ENCODE measurements around the gene NATD1.

NATD1 gene

GRCh38 chr17:21291357-21291756 lies 38.1 kb upstream of the NATD1 start:
- peaks cover 38% of the 10 kb centered on the region for H3K79me2 ChIP-seq (ENCODE audit: control insufficient read depth, insufficient read depth, low read length)
- H3K27me3 ChIP-seq (ENCODE audit: insufficient read depth, low read length, poor library complexity), result no peaks in the 10 kb centered on the region
- H3K4ac ChIP-seq (ENCODE audit: low read depth, low read length), result no peak overlapping the region
- no peak overlapping the region for H2BK15ac ChIP-seq (replicated peaks; ENCODE audit: low read depth)
- no peak overlapping the region for H2BK120ac ChIP-seq (ENCODE audit: low read depth, low read length)
- no peak overlapping the region for H3K23ac ChIP-seq (ENCODE audit: low read length)
- no peak overlapping the region for H3K18ac ChIP-seq (ENCODE audit: low read length)
- WGBS (ENCODE audit: extremely low coverage, insufficient coverage, low lambda C conversion rate), result no CpG with 5 or more reads among the region's 10 CpGs
- no peak for DNase-seq
- H4K5ac ChIP-seq (ENCODE audit: low read length), result no peak overlapping the region
- no peak overlapping the region for H3K4me2 ChIP-seq (ENCODE audit: low read length)
- no peak overlapping the region for H3K4me3 ChIP-seq (ENCODE audit: low read length)
- no peak overlapping the region for H2BK5ac ChIP-seq (ENCODE audit: low read length)
- no peaks in the 10 kb centered on the region for H3K36me3 ChIP-seq (ENCODE audit: control insufficient read depth, insufficient read depth, low read length)
- H4K8ac ChIP-seq (ENCODE audit: low read depth, low read length), result no peak overlapping the region
- H3K27ac ChIP-seq (ENCODE audit: low read depth, low read length), result no peak overlapping the region
- H3K79me1 ChIP-seq (ENCODE audit: low read length), result peaks cover 45% of the 10 kb centered on the region
- H3K4me1 ChIP-seq (ENCODE audit: control insufficient read depth, low read depth, low read length), result peaks cover 3% of the 10 kb centered on the region
- H3K9ac ChIP-seq (ENCODE audit: low read length), result no peak overlapping the region
- H3K56ac ChIP-seq (ENCODE audit: low read length), result no peak overlapping the region
- no peak overlapping the region for H2AK5ac ChIP-seq (ENCODE audit: low read length)

GRCh38 chr17:21289902-21290571 lies 36.8 kb upstream of the NATD1 start:
- H2BK120ac ChIP-seq (ENCODE audit: low read depth, low read length), result no peak overlapping the region
- H2BK5ac ChIP-seq (ENCODE audit: low read length), result no peak overlapping the region
- H3K79me2 ChIP-seq (ENCODE audit: control insufficient read depth, insufficient read depth, low read length), result peaks cover 49% of the 10 kb centered on the region
- H3K18ac ChIP-seq (ENCODE audit: low read length), result no peak overlapping the region
- H3K23ac ChIP-seq (ENCODE audit: low read length), result no peak overlapping the region
- H3K79me1 ChIP-seq (ENCODE audit: low read length), result peaks cover 53% of the 10 kb centered on the region
- no peak overlapping the region for H3K9ac ChIP-seq (ENCODE audit: low read length)
- no peaks in the 10 kb centered on the region for H3K36me3 ChIP-seq (ENCODE audit: control insufficient read depth, insufficient read depth, low read length)
- no CpG with 5 or more reads among the region's 18 CpGs for WGBS (ENCODE audit: extremely low coverage, insufficient coverage, low lambda C conversion rate)
- no peak overlapping the region for H3K56ac ChIP-seq (ENCODE audit: low read length)
- no peak overlapping the region for H3K4me2 ChIP-seq (ENCODE audit: low read length)
- no peak for DNase-seq
- H4K8ac ChIP-seq (ENCODE audit: low read depth, low read length), result no peak overlapping the region
- H4K5ac ChIP-seq (ENCODE audit: low read length), result no peak overlapping the region
- no peak overlapping the region for H2AK5ac ChIP-seq (ENCODE audit: low read length)
- no peak overlapping the region for H3K27ac ChIP-seq (ENCODE audit: low read depth, low read length)
- H2BK15ac ChIP-seq (replicated peaks; ENCODE audit: low read depth), result no peak overlapping the region
- H3K4me1 ChIP-seq (ENCODE audit: control insufficient read depth, low read depth, low read length), result peaks cover 6% of the 10 kb centered on the region
- no peak overlapping the region for H3K4me3 ChIP-seq (ENCODE audit: low read length)
- H3K27me3 ChIP-seq (ENCODE audit: insufficient read depth, low read length, poor library complexity), result no peaks in the 10 kb centered on the region
- H3K4ac ChIP-seq (ENCODE audit: low read depth, low read length), result no peak overlapping the region

GRCh38 chr17:21289175-21289901 lies 36.1 kb upstream of the NATD1 start:
- H3K4me3 ChIP-seq (ENCODE audit: low read length), result no peak overlapping the region

DNA sequence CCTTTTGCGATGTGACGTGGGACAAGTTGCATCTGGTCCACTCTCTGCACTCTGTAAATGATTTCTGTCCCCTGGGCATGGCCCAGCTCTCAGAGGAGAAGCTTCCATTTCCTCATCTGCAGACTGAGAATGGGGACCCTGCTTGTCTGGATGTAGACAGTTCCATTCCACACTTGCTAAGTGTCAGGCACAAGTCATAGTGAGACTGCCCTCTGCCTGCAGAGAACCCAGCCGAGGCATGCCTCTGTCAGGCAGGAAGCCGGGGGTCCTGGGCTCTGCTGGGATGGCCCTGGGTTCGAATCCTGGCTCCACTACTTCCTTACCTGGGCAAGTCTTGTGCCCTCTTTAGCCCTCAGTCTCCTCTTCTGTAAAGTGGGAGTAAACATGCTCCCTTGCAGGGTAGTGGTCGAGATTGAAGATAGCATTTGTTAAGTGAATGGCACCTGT lies 35.4 kb upstream of the NATD1 start:
- no peak overlapping the region for H2BK15ac ChIP-seq (replicated peaks; ENCODE audit: low read depth)
- peaks cover 49% of the 10 kb centered on the region for H3K79me1 ChIP-seq (ENCODE audit: low read length)
- H3K56ac ChIP-seq (ENCODE audit: low read length), result no peak overlapping the region
- no peak overlapping the region for H2BK120ac ChIP-seq (ENCODE audit: low read depth, low read length)
- H3K27ac ChIP-seq (ENCODE audit: low read depth, low read length), result no peak overlapping the region
- no CpG with 5 or more reads among the region's 6 CpGs for WGBS (ENCODE audit: extremely low coverage, insufficient coverage, low lambda C conversion rate)
- H3K79me2 ChIP-seq (ENCODE audit: control insufficient read depth, insufficient read depth, low read length), result peaks cover 50% of the 10 kb centered on the region
- H3K4ac ChIP-seq (ENCODE audit: low read depth, low read length), result no peak overlapping the region
- H3K23ac ChIP-seq (ENCODE audit: low read length), result no peak overlapping the region
- H3K27me3 ChIP-seq (ENCODE audit: insufficient read depth, low read length, poor library complexity), result no peaks in the 10 kb centered on the region
- H2BK5ac ChIP-seq (ENCODE audit: low read length), result no peak overlapping the region
- H3K4me3 ChIP-seq (ENCODE audit: low read length), result no peak overlapping the region
- no peak overlapping the region for H2AK5ac ChIP-seq (ENCODE audit: low read length)
- no peak overlapping the region for H4K8ac ChIP-seq (ENCODE audit: low read depth, low read length)
- DNase-seq, result no peak
- peaks cover 6% of the 10 kb centered on the region for H3K4me1 ChIP-seq (ENCODE audit: control insufficient read depth, low read depth, low read length)
- no peak overlapping the region for H4K5ac ChIP-seq (ENCODE audit: low read length)
- H3K18ac ChIP-seq (ENCODE audit: low read length), result no peak overlapping the region
- no peaks in the 10 kb centered on the region for H3K36me3 ChIP-seq (ENCODE audit: control insufficient read depth, insufficient read depth, low read length)
- no peak overlapping the region for H3K4me2 ChIP-seq (ENCODE audit: low read length)
- H3K9ac ChIP-seq (ENCODE audit: low read length), result no peak overlapping the region

More at GRCh38 chr17:21289175-21289901, 36.1 kb upstream of the NATD1 start:
- H2BK5ac ChIP-seq (ENCODE audit: low read length), result no peak overlapping the region
- H3K23ac ChIP-seq (ENCODE audit: low read length), result no peak overlapping the region
- no peaks in the 10 kb centered on the region for H3K27me3 ChIP-seq (ENCODE audit: insufficient read depth, low read length, poor library complexity)
- no peak overlapping the region for H3K4ac ChIP-seq (ENCODE audit: low read depth, low read length)
- H3K4me1 ChIP-seq (ENCODE audit: control insufficient read depth, low read depth, low read length), result peaks cover 6% of the 10 kb centered on the region
- no peak overlapping the region for H3K4me2 ChIP-seq (ENCODE audit: low read length)
- H2AK5ac ChIP-seq (ENCODE audit: low read length), result no peak overlapping the region
- WGBS (ENCODE audit: extremely low coverage, insufficient coverage, low lambda C conversion rate), result no CpG with 5 or more reads among the region's 11 CpGs
- no peak overlapping the region for H3K18ac ChIP-seq (ENCODE audit: low read length)
- H2BK120ac ChIP-seq (ENCODE audit: low read depth, low read length), result no peak overlapping the region
- H4K8ac ChIP-seq (ENCODE audit: low read depth, low read length), result no peak overlapping the region
- no peaks in the 10 kb centered on the region for H3K36me3 ChIP-seq (ENCODE audit: control insufficient read depth, insufficient read depth, low read length)
- H3K27ac ChIP-seq (ENCODE audit: low read depth, low read length), result no peak overlapping the region
- no peak overlapping the region for H4K5ac ChIP-seq (ENCODE audit: low read length)
- no peak overlapping the region for H3K56ac ChIP-seq (ENCODE audit: low read length)
- H3K9ac ChIP-seq (ENCODE audit: low read length), result no peak overlapping the region
- H3K79me2 ChIP-seq (ENCODE audit: control insufficient read depth, insufficient read depth, low read length), result peaks cover 50% of the 10 kb centered on the region
- peaks cover 53% of the 10 kb centered on the region for H3K79me1 ChIP-seq (ENCODE audit: low read length)
- DNase-seq, result no peak
- H2BK15ac ChIP-seq (replicated peaks; ENCODE audit: low read depth), result no peak overlapping the region

DNA sequence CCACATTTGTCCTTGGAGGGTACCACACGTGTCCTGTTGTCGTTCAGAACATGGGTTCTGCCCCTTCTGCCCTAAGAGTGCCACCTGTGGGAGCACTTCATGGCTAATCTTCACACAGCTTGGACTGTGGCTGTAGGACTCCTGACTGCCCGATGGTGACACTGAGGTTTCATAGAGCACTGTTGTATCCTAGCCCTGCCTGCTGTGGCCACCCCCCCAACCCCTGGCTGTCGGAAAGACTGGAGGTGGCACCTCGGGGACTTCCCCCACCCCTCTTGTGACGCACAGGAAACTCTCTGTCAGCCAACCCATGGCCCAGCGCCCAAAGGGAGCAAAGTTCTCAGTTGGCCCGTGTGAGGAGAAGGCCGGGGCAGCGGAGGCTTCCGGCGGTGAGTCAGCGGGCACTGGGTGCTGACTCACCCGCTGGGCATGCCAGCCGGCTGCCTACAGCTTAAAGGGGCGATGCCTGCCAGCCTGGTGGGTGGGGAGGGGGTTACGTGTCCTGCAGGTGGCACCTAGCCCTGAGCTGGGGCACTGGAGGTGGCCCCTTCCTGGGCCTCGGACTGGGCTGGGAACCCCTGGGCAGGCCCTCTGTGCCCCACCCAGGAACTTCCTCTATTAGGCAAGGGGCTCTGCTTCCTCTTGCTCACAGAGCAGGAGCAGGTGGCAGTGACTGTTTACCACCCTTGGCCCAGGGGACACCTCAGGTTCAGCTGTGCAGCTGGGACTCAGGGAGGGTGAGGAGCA lies 34.7 kb upstream of the NATD1 start:
- Histone ChIP-seq H2BK120ac (ENCODE audit: low read depth, low read length) (no peak overlapping the region), H3K9ac (ENCODE audit: low read length) (no peak overlapping the region), H2BK5ac (ENCODE audit: low read length) (no peak overlapping the region), H3K27ac (ENCODE audit: low read depth, low read length) (no peak overlapping the region), H3K56ac (ENCODE audit: low read length) (no peak overlapping the region), H4K8ac (ENCODE audit: low read depth, low read length) (no peak overlapping the region), H3K36me3 (ENCODE audit: control insufficient read depth, insufficient read depth, low read length) (no peaks in the 10 kb centered on the region), H3K4me1 (ENCODE audit: control insufficient read depth, low read depth, low read length) (peaks cover 6% of the 10 kb centered on the region), H2BK15ac (replicated peaks; ENCODE audit: low read depth) (no peak overlapping the region), H3K23ac (ENCODE audit: low read length) (no peak overlapping the region), H3K27me3 (ENCODE audit: insufficient read depth, low read length, poor library complexity) (no peaks in the 10 kb centered on the region), H3K79me2 (ENCODE audit: control insufficient read depth, insufficient read depth, low read length) (peaks cover 49% of the 10 kb centered on the region), H3K79me1 (ENCODE audit: low read length) (peaks cover 48% of the 10 kb centered on the region), H3K4me3 (ENCODE audit: low read length) (no peak overlapping the region), H3K18ac (ENCODE audit: low read length) (no peak overlapping the region), H3K4ac (ENCODE audit: low read depth, low read length) (no peak overlapping the region), H3K4me2 (ENCODE audit: low read length) (no peak overlapping the region), H2AK5ac (ENCODE audit: low read length) (no peak overlapping the region), H4K5ac (ENCODE audit: low read length) (no peak overlapping the region)
- no CpG with 5 or more reads among the region's 18 CpGs for WGBS (ENCODE audit: extremely low coverage, insufficient coverage, low lambda C conversion rate)
- no peak for DNase-seq

All from mesendoderm (in vitro differentiated cells).